DMS 273 treated with DMSO at 0.1 percent for 48 hours (cell line): Measurements from ENCODE around the gene MYO5B.

Source experiments
- DNase-seq: peaks from one replicate; lab custom pipeline; 2025; lab: John Stamatoyannopoulos, UW

MYO5B gene

GRCh38 chr18:49970319-49970718 is 224.6 kb downstream of the MYO5B start:
- no peak for DNase-seq

- no peak for DNase-seq
Measured at GRCh38 chr18:49968644-49969309, 226.2 kb downstream of the MYO5B start.

GRCh38 chr18:49967636-49968313 is 227.2 kb downstream of the MYO5B start:
- DNase-seq: no peak

- DNase-seq: no peak
Measured at GRCh38 chr18:49967171-49967570, 227.8 kb downstream of the MYO5B start.

- DNase-seq: no peak
Measured at GRCh38 chr18:49966090-49966489, 228.9 kb downstream of the MYO5B start.

- DNase-seq: no peak
Measured at GRCh38 chr18:49963217-49963616, 231.7 kb downstream of the MYO5B start.

GRCh38 chr18:49961271-49961670 is 233.7 kb downstream of the MYO5B start:
- DNase-seq: no peak

GRCh38 chr18:49960376-49960775 is 234.6 kb downstream of the MYO5B start:
- DNase-seq: no peak

GRCh38 chr18:49959176-49959575 is 235.8 kb downstream of the MYO5B start:
- DNase-seq: no peak

- DNase-seq: no peak
Measured at GRCh38 chr18:49955263-49955662, 239.7 kb downstream of the MYO5B start.

GRCh38 chr18:49953391-49953790 is 241.6 kb downstream of the MYO5B start:
- no peak for DNase-seq

- DNase-seq: no peak
Measured at GRCh38 chr18:49949951-49950395, 245.0 kb downstream of the MYO5B start.

GRCh38 chr18:49948975-49949374 is 246.0 kb downstream of the MYO5B start:
- no peak for DNase-seq

- DNase-seq: no peak
Measured at GRCh38 chr18:49944663-49945062, 250.3 kb downstream of the MYO5B start.

GRCh38 chr18:49936821-49937220 is 258.1 kb downstream of the MYO5B start:
- DNase-seq: no peak

- no peak for DNase-seq
Measured at GRCh38 chr18:49935215-49935614, 259.7 kb downstream of the MYO5B start.

GRCh38 chr18:49934457-49934856 is 260.5 kb downstream of the MYO5B start:
- no peak for DNase-seq

GRCh38 chr18:49933530-49934128 is 261.3 kb downstream of the MYO5B start:
- no peak for DNase-seq

- no peak for DNase-seq
Measured at GRCh38 chr18:49931760-49932159, 263.2 kb downstream of the MYO5B start.

GRCh38 chr18:49931179-49931578 is 263.8 kb downstream of the MYO5B start:
- DNase-seq: no peak

- no peak for DNase-seq
Measured at GRCh38 chr18:49926106-49926745, 268.7 kb downstream of the MYO5B start.

GRCh38 chr18:49924293-49924983 is 270.5 kb downstream of the MYO5B start:
- DNase-seq: no peak
